SH-SY5Y (cell line): ENCODE results near the gene PCSK9.

Experiments used
- GATA2 ChIP-seq: IDR thresholded peaks from 2 replicates; pipeline ENCODE4 v1.6.1; 2011; ENCODE audit warnings: mild to moderate bottlenecking, low read depth, low read length
- GATA3 ChIP-seq: IDR thresholded peaks from 2 replicates; pipeline ENCODE4 v1.6.1; 2011; ENCODE audit warnings: low read depth, mild to moderate bottlenecking, low read length, moderate library complexity

PCSK9 gene

GRCh38 chr1:55095095-55095494, 55.7 kb downstream of the PCSK9 start:
- TF ChIP-seq GATA2 (no peak), GATA3 (no peak)

GRCh38 chr1:55103891-55104290, 64.5 kb downstream of the PCSK9 start:
- TF ChIP-seq GATA3 (no peak), GATA2 (no peak)

DNA sequence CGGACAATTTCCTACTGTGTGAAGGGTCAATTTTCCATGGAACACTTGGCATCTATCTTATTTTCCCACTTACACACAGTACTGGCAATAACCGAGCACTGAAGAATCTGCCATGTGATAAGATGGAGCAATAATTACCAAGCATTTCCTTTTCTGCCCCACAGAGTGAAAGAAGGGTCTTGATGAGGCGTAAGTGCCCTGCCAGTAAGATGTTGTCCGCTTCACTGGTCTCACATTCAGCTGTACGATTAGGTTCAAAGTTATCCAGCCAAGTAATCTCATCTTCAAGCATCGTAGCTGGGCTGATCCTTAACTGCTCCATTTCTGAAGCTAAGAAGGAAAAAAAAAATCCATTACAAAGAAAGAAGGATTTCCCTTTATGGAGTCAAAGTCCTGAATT, 67.8 kb downstream of the PCSK9 start:
- no peak for TF ChIP-seq GATA3
- no peak for TF ChIP-seq GATA2
